Ovary (tissue), 3 donors: ENCODE measurements around the gene PUS1.

Experiments
- POLR2A ChIP-seq: fragments of 450-650 bp; IDR thresholded peaks from one replicate; pipeline ENCODE4 v1.6.1; 2017; ENCODE audit warnings: antibody characterized with exemption, mild to moderate bottlenecking, moderate library complexity
- TF ChIP-seq, protein P1 (sequence below), 3 donors: fragments of 450-650 bp in 2 of 3; fragments of 200-600 bp in 1 of 3; IDR thresholded peaks; one replicate each; pipeline versions ENCODE4 v1.5.1 to v1.8.0; 2016 to 2022; ENCODE audit warnings: antibody characterized with exemption in 3 of 3, mild to moderate bottlenecking in 1 of 3
- donor health status: DM: no; HTN: no; CAD: no.

DNA sequence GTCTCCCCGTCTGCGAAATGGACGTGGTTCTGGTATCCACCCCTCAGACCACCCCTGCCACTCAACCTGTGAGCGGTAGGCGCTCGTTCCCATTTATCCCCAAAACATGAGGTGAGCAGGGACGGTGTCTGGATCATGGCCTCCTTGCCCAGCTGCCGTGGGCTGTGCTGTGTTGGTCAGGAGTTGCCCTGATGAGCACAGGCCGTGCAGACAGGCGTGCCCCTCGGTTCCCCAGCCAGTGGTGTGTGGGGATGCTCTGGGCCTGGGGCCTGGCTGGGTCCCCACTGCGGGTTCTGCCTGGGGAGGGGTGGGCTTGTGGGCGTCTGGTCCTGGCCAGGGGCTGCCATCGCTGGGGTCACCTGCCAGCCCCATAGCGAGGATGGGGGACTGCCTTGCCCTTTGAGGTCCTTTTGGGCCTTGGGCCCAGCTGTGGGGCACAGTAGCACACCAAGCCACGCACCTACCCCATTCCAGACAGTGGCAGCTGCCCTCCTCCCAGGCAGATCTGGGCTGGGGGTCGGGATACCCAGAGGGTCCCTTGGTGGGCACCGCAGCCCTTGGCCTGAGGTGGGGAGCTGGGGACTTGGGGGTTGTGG lies 11.3 kb upstream of the PUS1 start:
- TF ChIP-seq, protein P1, sequence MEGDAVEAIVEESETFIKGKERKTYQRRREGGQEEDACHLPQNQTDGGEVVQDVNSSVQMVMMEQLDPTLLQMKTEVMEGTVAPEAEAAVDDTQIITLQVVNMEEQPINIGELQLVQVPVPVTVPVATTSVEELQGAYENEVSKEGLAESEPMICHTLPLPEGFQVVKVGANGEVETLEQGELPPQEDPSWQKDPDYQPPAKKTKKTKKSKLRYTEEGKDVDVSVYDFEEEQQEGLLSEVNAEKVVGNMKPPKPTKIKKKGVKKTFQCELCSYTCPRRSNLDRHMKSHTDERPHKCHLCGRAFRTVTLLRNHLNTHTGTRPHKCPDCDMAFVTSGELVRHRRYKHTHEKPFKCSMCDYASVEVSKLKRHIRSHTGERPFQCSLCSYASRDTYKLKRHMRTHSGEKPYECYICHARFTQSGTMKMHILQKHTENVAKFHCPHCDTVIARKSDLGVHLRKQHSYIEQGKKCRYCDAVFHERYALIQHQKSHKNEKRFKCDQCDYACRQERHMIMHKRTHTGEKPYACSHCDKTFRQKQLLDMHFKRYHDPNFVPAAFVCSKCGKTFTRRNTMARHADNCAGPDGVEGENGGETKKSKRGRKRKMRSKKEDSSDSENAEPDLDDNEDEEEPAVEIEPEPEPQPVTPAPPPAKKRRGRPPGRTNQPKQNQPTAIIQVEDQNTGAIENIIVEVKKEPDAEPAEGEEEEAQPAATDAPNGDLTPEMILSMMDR (IDR thresholded peaks at IDR 0.05): no peak
- no peak for TF ChIP-seq POLR2A
